HG02571 (cell line): ENCODE data around the gene ADGRG6.

Experiments used
- ATAC-seq: cut with Tn5 transposase; IDR thresholded peaks from one replicate; pipeline ENCODE4 v1.9.1; 2021; ENCODE audit warnings: mild to moderate bottlenecking, moderate library complexity; ENCODE audit not compliant: unreplicated experiment

The ADGRG6 gene

GRCh38 chr6:142290851-142291250, 11.0 kb upstream of the ADGRG6 start:
- no peak for ATAC-seq

GRCh38 chr6:142291512-142291911, 10.3 kb upstream of the ADGRG6 start:
- ATAC-seq = no peak

GRCh38 chr6:142292166-142292924, 9.5 kb upstream of the ADGRG6 start:
- no peak for ATAC-seq

GRCh38 chr6:142293121-142293520, 8.7 kb upstream of the ADGRG6 start:
- ATAC-seq = no peak

- ATAC-seq = no peak
These were observed 7.1 kb upstream of the ADGRG6 start for GRCh38 chr6:142294679-142295078.

- no peak for ATAC-seq
These were observed 4.7 kb upstream of the ADGRG6 start for GRCh38 chr6:142296975-142297604.

GRCh38 chr6:142297605-142297995, 4.2 kb upstream of the ADGRG6 start:
- no peak for ATAC-seq

GRCh38 chr6:142297996-142298753, 3.6 kb upstream of the ADGRG6 start:
- ATAC-seq = no peak

- ATAC-seq = no peak
These were observed 1.5 kb upstream of the ADGRG6 start for GRCh38 chr6:142300302-142300701.

- no peak for ATAC-seq
These were observed 803 bp upstream of the ADGRG6 start for GRCh38 chr6:142300758-142301650.

GRCh38 chr6:142302421-142303175, 791 bp downstream of the ADGRG6 start:
- ATAC-seq = no peak

- no peak for ATAC-seq
These were observed 1.3 kb downstream of the ADGRG6 start for GRCh38 chr6:142303176-142303533.

GRCh38 chr6:142304241-142304640, 2.4 kb downstream of the ADGRG6 start:
- no peak for ATAC-seq

GRCh38 chr6:142306736-142307135, 4.9 kb downstream of the ADGRG6 start:
- no peak for ATAC-seq

GRCh38 chr6:142307963-142308748, 6.3 kb downstream of the ADGRG6 start:
- no peak for ATAC-seq

- no peak for ATAC-seq
These were observed 7.6 kb downstream of the ADGRG6 start for GRCh38 chr6:142309426-142309825.

GRCh38 chr6:142313284-142313683, 11.5 kb downstream of the ADGRG6 start:
- ATAC-seq = no peak

GRCh38 chr6:142316791-142317368, 15.1 kb downstream of the ADGRG6 start:
- ATAC-seq = no peak

- ATAC-seq = no peak
These were observed 16.9 kb downstream of the ADGRG6 start for GRCh38 chr6:142318714-142319113.
